ENCODE data around the gene DCLK1.

DNA sequence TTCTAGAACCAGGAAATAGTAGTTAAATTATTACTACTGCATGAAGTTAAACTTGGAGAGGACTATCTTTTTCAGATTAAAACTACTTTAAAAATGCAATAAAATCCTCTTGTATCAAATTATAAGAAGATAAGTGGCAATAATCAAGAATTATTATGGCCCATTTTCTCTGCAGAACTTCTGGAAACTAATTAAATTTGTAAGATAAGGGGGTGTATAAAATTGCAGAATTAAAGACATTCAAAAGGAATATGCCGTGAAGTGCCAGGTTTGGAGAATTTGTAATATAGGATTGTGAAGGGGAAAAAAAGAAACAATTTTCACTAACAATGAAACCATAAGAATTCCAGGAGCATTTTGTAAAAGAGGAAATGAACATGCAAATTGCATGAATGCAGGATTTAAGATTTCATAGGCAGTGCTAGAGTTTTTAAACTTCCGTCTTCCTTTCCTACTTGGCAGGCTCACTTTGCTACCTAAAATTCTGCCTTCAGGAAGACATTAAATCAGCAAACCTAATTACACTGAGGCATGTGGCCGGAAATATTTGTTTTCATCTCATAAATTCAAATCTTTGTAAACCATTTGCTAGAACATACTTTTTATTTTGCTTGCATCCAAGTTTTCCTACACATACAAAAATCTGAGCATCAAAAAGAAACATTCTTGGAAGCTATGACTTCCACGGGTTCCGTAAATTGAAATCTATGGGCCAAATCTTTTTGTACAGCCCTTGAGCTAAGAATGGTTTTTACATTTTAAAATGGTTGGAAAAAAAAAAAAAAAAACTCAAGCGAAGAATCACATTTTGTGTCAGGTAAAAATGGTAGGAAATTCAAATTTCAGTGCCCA lies 166.9 kb downstream of the DCLK1 start:
- no peak for TF ChIP-seq POLR2A (IDR thresholded peaks at IDR 0.05)
- TF ChIP-seq, protein P1, sequence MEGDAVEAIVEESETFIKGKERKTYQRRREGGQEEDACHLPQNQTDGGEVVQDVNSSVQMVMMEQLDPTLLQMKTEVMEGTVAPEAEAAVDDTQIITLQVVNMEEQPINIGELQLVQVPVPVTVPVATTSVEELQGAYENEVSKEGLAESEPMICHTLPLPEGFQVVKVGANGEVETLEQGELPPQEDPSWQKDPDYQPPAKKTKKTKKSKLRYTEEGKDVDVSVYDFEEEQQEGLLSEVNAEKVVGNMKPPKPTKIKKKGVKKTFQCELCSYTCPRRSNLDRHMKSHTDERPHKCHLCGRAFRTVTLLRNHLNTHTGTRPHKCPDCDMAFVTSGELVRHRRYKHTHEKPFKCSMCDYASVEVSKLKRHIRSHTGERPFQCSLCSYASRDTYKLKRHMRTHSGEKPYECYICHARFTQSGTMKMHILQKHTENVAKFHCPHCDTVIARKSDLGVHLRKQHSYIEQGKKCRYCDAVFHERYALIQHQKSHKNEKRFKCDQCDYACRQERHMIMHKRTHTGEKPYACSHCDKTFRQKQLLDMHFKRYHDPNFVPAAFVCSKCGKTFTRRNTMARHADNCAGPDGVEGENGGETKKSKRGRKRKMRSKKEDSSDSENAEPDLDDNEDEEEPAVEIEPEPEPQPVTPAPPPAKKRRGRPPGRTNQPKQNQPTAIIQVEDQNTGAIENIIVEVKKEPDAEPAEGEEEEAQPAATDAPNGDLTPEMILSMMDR (IDR thresholded peaks at IDR 0.05) = no peak
- no peak for TF ChIP-seq EP300 (IDR thresholded peaks at IDR 0.05)
